HepG2 (cell line): ENCODE results near the gene MYRFL. TPM values are rescaled to one million over a fixed set of nuclear protein-coding genes. Genes with fewer than 3 reads are reported as not detected.

ENCODE experiments used
- FOSL2 ChIP-seq: sonication (generic); formaldehyde crosslinking; IDR thresholded peaks from 2 replicates; pipeline ENCODE4 v1.4.0; 2020; ENCODE audit warnings: missing genetic modification reagents
- HMGA1 ChIP-seq: sonication (generic); formaldehyde crosslinking; conservative IDR thresholded peaks from 2 replicates; pipeline ENCODE4 v1.4.0; 2020; ENCODE audit warnings: missing genetic modification reagents
- HNF4A ChIP-seq: sonication (generic); formaldehyde crosslinking; IDR thresholded peaks from 2 replicates; pipeline ENCODE4 v1.4.0; 2020; ENCODE audit warnings: missing genetic modification reagents
- MAFF ChIP-seq: IDR thresholded peaks from 2 replicates; pipeline ENCODE4 v1.6.1; 2011; ENCODE audit warnings: low read depth, low read length, improper control_type of control experiment
- MIER3 ChIP-seq: IDR thresholded peaks from 2 replicates; pipeline ENCODE4 v1.6.1; 2016; ENCODE audit warnings: missing compliant biosample characterization, borderline replicate concordance
- MIXL1 ChIP-seq: IDR thresholded peaks from 2 replicates; pipeline ENCODE4 v1.6.1; 2016
- MXD4 ChIP-seq: IDR thresholded peaks from 2 replicates; pipeline ENCODE4 v1.6.1; 2016; ENCODE audit warnings: mild to moderate bottlenecking, missing biosample characterization, missing genetic modification reagents
- NR2F2 ChIP-seq: IDR thresholded peaks from 2 replicates; pipeline ENCODE4 v1.6.1; 2012; ENCODE audit warnings: low read depth, inconsistent platforms, borderline replicate concordance
- PCBP2 ChIP-seq: fragments of 200-400 bp; formaldehyde crosslinking; optimal IDR thresholded peaks from 2 replicates; pipeline ENCODE3; 2018; ENCODE audit warnings: low read length, low read depth; ENCODE audit not compliant: poor library complexity, severe bottlenecking
- PPARG ChIP-seq: conservative IDR thresholded peaks from 2 replicates; pipeline ENCODE4 v1.6.1; 2016; ENCODE audit warnings: missing biosample characterization, missing genetic modification reagents
- RARA ChIP-seq: IDR thresholded peaks from 2 replicates; pipeline ENCODE4 v1.6.1; 2016; ENCODE audit warnings: missing genetic modification reagents, missing compliant biosample characterization
- TARDBP ChIP-seq: sonication (generic); formaldehyde crosslinking; IDR thresholded peaks from 2 replicates; pipeline ENCODE4 v1.8.0; 2022; ENCODE audit warnings: mild to moderate bottlenecking, missing genetic modification reagents
- WIZ ChIP-seq: sonication (generic); formaldehyde crosslinking; IDR thresholded peaks from 2 replicates; pipeline ENCODE4 v1.5.1; 2020; ENCODE audit warnings: mild to moderate bottlenecking, missing genetic modification reagents
- ZFAT ChIP-seq: sonication (generic); formaldehyde crosslinking; conservative IDR thresholded peaks from 2 replicates; pipeline ENCODE4 v1.8.1; 2023; ENCODE audit warnings: missing genetic modification reagents, inconsistent platforms
- ZNF577 ChIP-seq: sonication (generic); formaldehyde crosslinking; IDR thresholded peaks from 2 replicates; pipeline ENCODE4 v1.4.0; 2020; ENCODE audit warnings: mild to moderate bottlenecking, low read depth, missing genetic modification reagents, borderline replicate concordance
- ZNF644 ChIP-seq: IDR thresholded peaks from 2 replicates; pipeline ENCODE4 v1.6.1; 2016; ENCODE audit warnings: low read depth
- ZNF703 ChIP-seq: sonication (generic); formaldehyde crosslinking; IDR thresholded peaks from 2 replicates; pipeline ENCODE4 v1.5.1; 2020; ENCODE audit warnings: missing genetic modification reagents, mild to moderate bottlenecking, moderate library complexity, borderline replicate concordance
- ZNF740 ChIP-seq: sonication (generic); formaldehyde crosslinking; IDR thresholded peaks from 2 replicates; pipeline ENCODE4 v1.4.0; 2020; ENCODE audit warnings: missing genetic modification reagents
- ZNF768 ChIP-seq: sonication (generic); formaldehyde crosslinking; IDR thresholded peaks from 2 replicates; pipeline ENCODE4 v1.4.0; 2020; ENCODE audit warnings: missing genetic modification reagents
- ZNF772 ChIP-seq: sonication (generic); formaldehyde crosslinking; IDR thresholded peaks from 2 replicates; pipeline ENCODE4 v1.5.0; 2020; ENCODE audit warnings: mild to moderate bottlenecking, missing genetic modification reagents
- ZNF782 ChIP-seq: sonication (generic); formaldehyde crosslinking; IDR thresholded peaks from 2 replicates; pipeline ENCODE4 v1.4.0; 2020; ENCODE audit warnings: missing genetic modification reagents, mild to moderate bottlenecking, borderline replicate concordance
- ZNF790 ChIP-seq: sonication (generic); formaldehyde crosslinking; IDR thresholded peaks from 2 replicates; pipeline ENCODE4 v1.8.0; 2022; ENCODE audit warnings: missing genetic modification reagents, mild to moderate bottlenecking, borderline replicate concordance
- ZNF816 ChIP-seq: sonication (generic); formaldehyde crosslinking; IDR thresholded peaks from 2 replicates; pipeline ENCODE4 v1.8.0; 2022; ENCODE audit warnings: missing genetic modification reagents, mild to moderate bottlenecking, borderline replicate concordance
- polyA plus RNA-seq, 8 experiments: library from polyadenylated mRNA; depleted of rRNA in 3 of 8; stranded (reverse) in 7 of 8; unstranded in 1 of 8; fragments of >200 nt; fragmentation: Illumina TruSeq in 4 of 8; extraction: Trizol in 4 of 8; gene quantifications; 2 replicates each; pipeline versions ENCODE4 v1.2.1 to v1.2.3, GENCODE V29; 2011 to 2016; ENCODE audit warnings: low read depth in 4 of 8, missing spikeins in 1 of 8, mixed read lengths in 1 of 8; ENCODE audit not compliant: insufficient read depth in 1 of 8
- total RNA-seq, 5 experiments: library from RNA; depleted of rRNA; stranded (reverse); fragments of >200 nt; fragmentation: Illumina TruSeq; extraction: Trizol; gene quantifications; 2 replicates each; pipeline ENCODE4 v1.2.3, GENCODE V29; 2016; ENCODE audit warnings: low read depth in 1 of 5
- TF ChIP-seq, protein P1 (sequence below): sonication (generic); formaldehyde crosslinking; IDR thresholded peaks from 2 replicates; pipeline ENCODE4 v1.4.0; 2020; ENCODE audit warnings: missing genetic modification reagents
- TF ChIP-seq, protein P2 (sequence below): sonication (generic); formaldehyde crosslinking; IDR thresholded peaks from 2 replicates; pipeline ENCODE4 v1.9.0; 2021; ENCODE audit warnings: mild to moderate bottlenecking, missing genetic modification reagents

Gene MYRFL
- total and polyA plus RNA-seq, 2 of the 13 experiments (the other 11 are each of a cell fraction or from before 2014, with no cell fraction given): 0.09 to 0.11 TPM

DNA sequence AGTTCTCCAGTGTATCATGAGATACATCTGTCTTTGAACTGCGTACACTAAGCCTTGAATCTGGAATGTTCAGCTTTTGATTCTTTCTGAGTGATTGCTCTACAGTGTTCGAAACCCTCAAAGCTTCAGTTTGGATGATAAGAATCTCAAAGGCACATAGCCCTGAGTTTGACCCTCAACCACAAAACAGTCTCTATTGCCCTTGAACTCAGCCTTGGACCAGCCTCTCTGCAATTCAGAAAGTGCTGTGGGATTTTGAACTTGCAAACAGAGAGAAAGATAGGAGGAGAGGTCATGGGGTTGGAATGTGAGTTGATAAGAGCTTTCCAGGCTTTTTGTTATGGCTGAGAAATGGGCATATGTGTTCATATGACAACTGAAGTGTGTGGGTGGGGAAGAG lies 100.3 kb downstream of the MYRFL start (continued):
- no peak for TF ChIP-seq MIER3 (CRISPR knock-in tag)
- no peak for TF ChIP-seq ZNF782 (CRISPR knock-in tag)
- no peak for TF ChIP-seq MAFF
- TF ChIP-seq ZNF577: no peak
- TF ChIP-seq MXD4 (CRISPR knock-in tag): no peak
- TF ChIP-seq PPARG (CRISPR knock-in tag): peak; percentile 54; the same call in 1 of the 2 replicates
- peak; percentile 77; the same call in 1 of the 2 replicates for TF ChIP-seq ZNF703 (CRISPR knock-in tag)
- TF ChIP-seq RARA (CRISPR knock-in tag): peak; percentile 100
- no peak for TF ChIP-seq ZNF740
- peak; percentile 93 for TF ChIP-seq NR2F2
- TF ChIP-seq, protein P1, sequence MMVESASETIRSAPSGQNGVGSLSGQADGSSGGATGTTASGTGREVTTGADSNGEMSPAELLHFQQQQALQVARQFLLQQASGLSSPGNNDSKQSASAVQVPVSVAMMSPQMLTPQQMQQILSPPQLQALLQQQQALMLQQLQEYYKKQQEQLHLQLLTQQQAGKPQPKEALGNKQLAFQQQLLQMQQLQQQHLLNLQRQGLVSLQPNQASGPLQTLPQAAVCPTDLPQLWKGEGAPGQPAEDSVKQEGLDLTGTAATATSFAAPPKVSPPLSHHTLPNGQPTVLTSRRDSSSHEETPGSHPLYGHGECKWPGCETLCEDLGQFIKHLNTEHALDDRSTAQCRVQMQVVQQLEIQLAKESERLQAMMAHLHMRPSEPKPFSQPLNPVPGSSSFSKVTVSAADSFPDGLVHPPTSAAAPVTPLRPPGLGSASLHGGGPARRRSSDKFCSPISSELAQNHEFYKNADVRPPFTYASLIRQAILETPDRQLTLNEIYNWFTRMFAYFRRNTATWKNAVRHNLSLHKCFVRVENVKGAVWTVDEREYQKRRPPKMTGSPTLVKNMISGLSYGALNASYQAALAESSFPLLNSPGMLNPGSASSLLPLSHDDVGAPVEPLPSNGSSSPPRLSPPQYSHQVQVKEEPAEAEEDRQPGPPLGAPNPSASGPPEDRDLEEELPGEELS (CRISPR knock-in tag): peak; percentile 53; the same call in 1 of the 2 replicates
- no peak for TF ChIP-seq HMGA1 (CRISPR knock-in tag)
- no peak for TF ChIP-seq PCBP2
- TF ChIP-seq ZNF768: no peak
- no peak for TF ChIP-seq ZFAT (CRISPR knock-in tag)
- no peak for TF ChIP-seq ZNF644 (CRISPR knock-in tag)
- TF ChIP-seq HNF4A (CRISPR knock-in tag): peak; percentile 71
- no peak for TF ChIP-seq ZNF772 (CRISPR knock-in tag)
- TF ChIP-seq, protein P2, sequence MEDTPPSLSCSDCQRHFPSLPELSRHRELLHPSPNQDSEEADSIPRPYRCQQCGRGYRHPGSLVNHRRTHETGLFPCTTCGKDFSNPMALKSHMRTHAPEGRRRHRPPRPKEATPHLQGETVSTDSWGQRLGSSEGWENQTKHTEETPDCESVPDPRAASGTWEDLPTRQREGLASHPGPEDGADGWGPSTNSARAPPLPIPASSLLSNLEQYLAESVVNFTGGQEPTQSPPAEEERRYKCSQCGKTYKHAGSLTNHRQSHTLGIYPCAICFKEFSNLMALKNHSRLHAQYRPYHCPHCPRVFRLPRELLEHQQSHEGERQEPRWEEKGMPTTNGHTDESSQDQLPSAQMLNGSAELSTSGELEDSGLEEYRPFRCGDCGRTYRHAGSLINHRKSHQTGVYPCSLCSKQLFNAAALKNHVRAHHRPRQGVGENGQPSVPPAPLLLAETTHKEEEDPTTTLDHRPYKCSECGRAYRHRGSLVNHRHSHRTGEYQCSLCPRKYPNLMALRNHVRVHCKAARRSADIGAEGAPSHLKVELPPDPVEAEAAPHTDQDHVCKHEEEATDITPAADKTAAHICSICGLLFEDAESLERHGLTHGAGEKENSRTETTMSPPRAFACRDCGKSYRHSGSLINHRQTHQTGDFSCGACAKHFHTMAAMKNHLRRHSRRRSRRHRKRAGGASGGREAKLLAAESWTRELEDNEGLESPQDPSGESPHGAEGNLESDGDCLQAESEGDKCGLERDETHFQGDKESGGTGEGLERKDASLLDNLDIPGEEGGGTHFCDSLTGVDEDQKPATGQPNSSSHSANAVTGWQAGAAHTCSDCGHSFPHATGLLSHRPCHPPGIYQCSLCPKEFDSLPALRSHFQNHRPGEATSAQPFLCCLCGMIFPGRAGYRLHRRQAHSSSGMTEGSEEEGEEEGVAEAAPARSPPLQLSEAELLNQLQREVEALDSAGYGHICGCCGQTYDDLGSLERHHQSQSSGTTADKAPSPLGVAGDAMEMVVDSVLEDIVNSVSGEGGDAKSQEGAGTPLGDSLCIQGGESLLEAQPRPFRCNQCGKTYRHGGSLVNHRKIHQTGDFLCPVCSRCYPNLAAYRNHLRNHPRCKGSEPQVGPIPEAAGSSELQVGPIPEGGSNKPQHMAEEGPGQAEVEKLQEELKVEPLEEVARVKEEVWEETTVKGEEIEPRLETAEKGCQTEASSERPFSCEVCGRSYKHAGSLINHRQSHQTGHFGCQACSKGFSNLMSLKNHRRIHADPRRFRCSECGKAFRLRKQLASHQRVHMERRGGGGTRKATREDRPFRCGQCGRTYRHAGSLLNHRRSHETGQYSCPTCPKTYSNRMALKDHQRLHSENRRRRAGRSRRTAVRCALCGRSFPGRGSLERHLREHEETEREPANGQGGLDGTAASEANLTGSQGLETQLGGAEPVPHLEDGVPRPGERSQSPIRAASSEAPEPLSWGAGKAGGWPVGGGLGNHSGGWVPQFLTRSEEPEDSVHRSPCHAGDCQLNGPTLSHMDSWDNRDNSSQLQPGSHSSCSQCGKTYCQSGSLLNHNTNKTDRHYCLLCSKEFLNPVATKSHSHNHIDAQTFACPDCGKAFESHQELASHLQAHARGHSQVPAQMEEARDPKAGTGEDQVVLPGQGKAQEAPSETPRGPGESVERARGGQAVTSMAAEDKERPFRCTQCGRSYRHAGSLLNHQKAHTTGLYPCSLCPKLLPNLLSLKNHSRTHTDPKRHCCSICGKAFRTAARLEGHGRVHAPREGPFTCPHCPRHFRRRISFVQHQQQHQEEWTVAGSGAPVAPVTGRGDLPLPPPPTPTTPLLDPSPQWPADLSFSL (CRISPR knock-in tag): no peak
- TF ChIP-seq ZNF790 (CRISPR knock-in tag): no peak
- TF ChIP-seq MIXL1: no peak
- peak; percentile 51; the same call in 1 of the 2 replicates for TF ChIP-seq FOSL2 (CRISPR knock-in tag)
- TF ChIP-seq TARDBP (CRISPR knock-in tag): peak; percentile 62; the same call in 1 of the 2 replicates
- no peak for TF ChIP-seq ZNF816
- no peak for TF ChIP-seq WIZ (CRISPR knock-in tag)
